ENCODE measurements around the gene GRIK4. TPM values are rescaled to one million over a fixed set of nuclear protein-coding genes. Genes with fewer than 3 reads are reported as not detected.

The GRIK4 gene
- total RNA-seq, 1 experiment from 2014 or later = 3.3 TPM

GRCh38 chr11:120971825-120972224, 460.3 kb downstream of the GRIK4 start:
- Mint-ChIP-seq H3K9me3 (no peaks in the 10 kb centered on the region), H3K36me3 (no peaks in the 10 kb centered on the region), H3K27me3 (ENCODE audit: low read depth) (no peaks in the 10 kb centered on the region), H3K27ac (no peak overlapping the region), H3K4me3 (no peak overlapping the region), H3K4me1 (no peaks in the 10 kb centered on the region)
- DNase-seq (ENCODE audit: low spot score) (no peak), ATAC-seq (no peak)
- TF ChIP-seq ZNF121 (CRISPR knock-in tag; IDR thresholded peaks at IDR 0.05) (no peak), ZNF671 (CRISPR knock-in tag; IDR thresholded peaks at IDR 0.05) (no peak), ZNF423 (CRISPR knock-in tag; IDR thresholded peaks at IDR 0.05) (no peak), IRF2 (CRISPR knock-in tag; IDR thresholded peaks at IDR 0.05; ENCODE audit: borderline replicate concordance, low read depth) (no peak), NR3C1 (CRISPR knock-in tag; conservative IDR thresholded peaks at IDR 0.05; ENCODE audit: low read depth) (no peak), SOX15 (CRISPR knock-in tag; IDR thresholded peaks at IDR 0.05) (no peak), NFYB (CRISPR knock-in tag; conservative IDR thresholded peaks at IDR 0.05; ENCODE audit: low read depth) (no peak), E2F1 (CRISPR knock-in tag; IDR thresholded peaks at IDR 0.05) (no peak), GTF2I (CRISPR knock-in tag; conservative IDR thresholded peaks at IDR 0.05) (no peak), NFATC4 (CRISPR knock-in tag; IDR thresholded peaks at IDR 0.05) (no peak), CREM (CRISPR knock-in tag; IDR thresholded peaks at IDR 0.05) (no peak), SMAD3 (CRISPR knock-in tag; IDR thresholded peaks at IDR 0.05; ENCODE audit: borderline replicate concordance) (no peak), CREB1 (CRISPR knock-in tag; IDR thresholded peaks at IDR 0.05) (no peak), E2F4 (CRISPR knock-in tag; IDR thresholded peaks at IDR 0.05; ENCODE audit: borderline replicate concordance, low read depth) (no peak)
- CTCF ChIA-PET = interaction anchor here (1.2 kb wide), 1 partner anchor 20 kb away, joined by 4 read pairs; no protein-coding TSS in a partner anchor
- POLR2A ChIA-PET = no interaction called here

- no peak for ATAC-seq
- Mint-ChIP-seq H3K27ac (no peak overlapping the region), H3K9me3 (no peaks in the 10 kb centered on the region), H3K27me3 (ENCODE audit: low read depth) (no peaks in the 10 kb centered on the region), H3K4me3 (no peak overlapping the region), H3K36me3 (no peaks in the 10 kb centered on the region), H3K4me1 (0 out of 2 replicates have a peak, but pooled peaks cover under 1% of the 10 kb centered on the region)
- ChIA-PET POLR2A (no interaction called here), CTCF (interaction anchor here (1.2 kb wide), 1 partner anchor 20 kb away, joined by 4 read pairs; no protein-coding TSS in a partner anchor)
- TF ChIP-seq ZNF416 (CRISPR knock-in tag; IDR thresholded peaks at IDR 0.05) (no peak), MAX (CRISPR knock-in tag; IDR thresholded peaks at IDR 0.05) (no peak), ZNF423 (CRISPR knock-in tag; IDR thresholded peaks at IDR 0.05) (no peak), ZNF317 (CRISPR knock-in tag; IDR thresholded peaks at IDR 0.05; ENCODE audit: borderline replicate concordance, low read depth) (no peak), TEAD4 (CRISPR knock-in tag; IDR thresholded peaks at IDR 0.05) (no peak), CTCF (IDR thresholded peaks at IDR 0.05) (no peak), CREB1 (CRISPR knock-in tag; IDR thresholded peaks at IDR 0.05) (no peak), ZNF121 (CRISPR knock-in tag; IDR thresholded peaks at IDR 0.05) (no peak), ATF6 (CRISPR knock-in tag; IDR thresholded peaks at IDR 0.05) (no peak), ZNF138 (CRISPR knock-in tag; conservative IDR thresholded peaks at IDR 0.05) (no peak), MYBL2 (CRISPR knock-in tag; IDR thresholded peaks at IDR 0.05) (no peak), ERG (CRISPR knock-in tag; IDR thresholded peaks at IDR 0.05) (no peak)
- no peak for DNase-seq (ENCODE audit: low spot score)
Measured at GRCh38 chr11:120972621-120973020, 461.1 kb downstream of the GRIK4 start.

Measured in WTC11 (cell line).